ENCODE measurements around the gene KCNQ2.
A peak's percentile ranks its signal among the peaks of the same experiment; 100 is the strongest.

- peak; percentile 94 for TF ChIP-seq CTCF (IDR thresholded peaks at IDR 0.05; ENCODE audit: insufficient read depth, low read length, poor library complexity, severe bottlenecking)
- TF ChIP-seq EZH2phosphoT487 (conservative IDR thresholded peaks at IDR 0.05; ENCODE audit: low read length), result no peak
Observed at GRCh38 chr20:63381781-63382431, 90.5 kb downstream of the KCNQ2 start.

Data from SU-DHL-6 (cell line).